NCI-H345 treated with DMSO at 0.1 percent for 48 hours (cell line): ENCODE results near the gene LMO7.

ENCODE experiments used
- DNase-seq: peaks from one replicate; lab custom pipeline; 2025; ENCODE audit not compliant: unreplicated experiment; lab: John Stamatoyannopoulos, UW

LMO7 gene

GRCh38 chr13:75635828-75636435, at the start of gene LMO7:
LMO7 (plus strand) TSS chr13:75636330; CDS start chr13:75636658, 328 bp downstream.
- DNase-seq, result peak; percentile 10

GRCh38 chr13:75587679-75588078, 48.5 kb upstream of the LMO7 start:
- DNase-seq, result peak; percentile 1

GRCh38 chr13:75596657-75597182, 39.4 kb upstream of the LMO7 start:
- DNase-seq, result no peak

DNA sequence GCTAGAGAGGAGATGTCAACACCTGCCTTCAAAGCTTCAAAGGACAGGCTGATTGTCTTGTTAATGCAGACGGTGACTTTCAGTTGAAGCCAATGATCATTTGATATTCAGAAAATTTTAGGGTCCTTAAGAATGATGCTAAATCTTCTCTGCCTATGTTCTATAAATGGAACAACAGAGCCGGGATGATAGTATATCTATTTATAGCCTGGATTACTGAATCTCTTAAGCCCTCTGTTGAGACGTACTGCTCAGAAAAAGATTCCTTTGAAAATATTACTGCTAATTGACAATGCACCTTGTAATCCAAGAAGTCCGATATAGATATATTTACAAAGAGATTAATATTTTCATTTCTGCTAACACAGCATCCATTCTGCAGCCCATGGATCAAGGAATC, 35.8 kb upstream of the LMO7 start:
- DNase-seq, result no peak

GRCh38 chr13:75603038-75603437, 33.1 kb upstream of the LMO7 start:
- no peak for DNase-seq

- DNase-seq, result no peak
Observed at GRCh38 chr13:75607447-75607846, 28.7 kb upstream of the LMO7 start.

GRCh38 chr13:75610466-75610865, 25.7 kb upstream of the LMO7 start:
- no peak for DNase-seq

- DNase-seq, result no peak
Observed at GRCh38 chr13:75612354-75612753, 23.8 kb upstream of the LMO7 start.

DNA sequence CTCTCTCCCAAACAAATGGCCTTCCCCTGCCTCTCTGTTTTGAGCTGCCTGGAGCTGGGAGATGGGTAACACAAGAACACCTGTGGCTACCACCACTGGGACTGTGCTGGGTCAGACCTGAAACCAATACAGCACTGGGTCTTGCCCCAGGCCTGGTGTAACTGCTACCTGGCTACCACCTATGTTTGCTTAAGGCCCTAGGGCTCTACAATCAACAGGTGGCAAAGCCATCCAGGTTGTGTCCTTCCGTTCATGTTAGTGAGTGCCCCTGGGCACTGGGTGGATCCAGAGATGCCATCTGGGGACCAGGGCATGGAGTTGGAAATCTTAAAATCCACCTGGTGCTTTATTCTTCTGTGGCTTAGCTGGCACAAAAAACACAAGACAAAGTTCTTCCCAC, 18.9 kb upstream of the LMO7 start:
- no peak for DNase-seq

DNA sequence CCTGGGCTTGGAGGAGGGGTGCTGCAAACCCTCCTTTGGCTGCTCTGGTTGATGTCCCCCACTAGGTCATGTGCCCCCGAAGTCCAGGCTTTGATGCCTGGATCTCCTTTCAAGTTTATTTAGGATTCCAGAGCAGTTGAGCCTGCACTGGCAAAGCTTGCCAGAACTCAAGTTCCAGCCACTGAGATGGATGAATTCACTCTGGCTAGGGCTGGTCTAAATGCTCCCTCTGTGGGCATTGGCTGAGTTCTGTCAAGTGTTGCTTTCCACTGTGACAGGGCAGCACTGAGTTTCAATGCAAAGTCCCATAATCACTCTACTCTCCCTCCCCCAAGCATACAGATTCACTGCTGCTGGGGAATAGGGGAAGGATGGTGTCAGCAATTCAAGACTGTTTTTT, 17.8 kb upstream of the LMO7 start:
- no peak for DNase-seq

DNA sequence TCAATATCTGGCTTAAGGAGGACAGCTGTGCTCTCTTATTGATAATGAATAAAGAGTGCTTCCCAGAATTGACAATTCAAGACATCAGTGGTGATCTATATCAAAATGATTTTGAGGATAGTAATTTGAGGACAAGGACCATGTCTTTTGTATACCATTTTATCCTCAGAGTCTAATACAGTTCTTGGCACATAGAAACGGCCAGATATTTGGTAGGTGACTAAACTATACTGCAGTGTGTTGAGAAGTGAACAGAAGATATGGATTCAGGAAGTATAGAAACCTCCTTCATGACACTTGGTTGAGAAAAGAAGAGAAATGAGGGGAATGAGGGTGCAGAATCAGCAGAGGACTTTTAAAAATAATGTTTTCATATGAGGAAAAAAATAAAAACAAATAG, 16.1 kb upstream of the LMO7 start:
- no peak for DNase-seq

GRCh38 chr13:75621147-75621546, 15.0 kb upstream of the LMO7 start:
- no peak for DNase-seq

- no peak for DNase-seq
Observed at GRCh38 chr13:75628801-75629200, 7.3 kb upstream of the LMO7 start.

DNA sequence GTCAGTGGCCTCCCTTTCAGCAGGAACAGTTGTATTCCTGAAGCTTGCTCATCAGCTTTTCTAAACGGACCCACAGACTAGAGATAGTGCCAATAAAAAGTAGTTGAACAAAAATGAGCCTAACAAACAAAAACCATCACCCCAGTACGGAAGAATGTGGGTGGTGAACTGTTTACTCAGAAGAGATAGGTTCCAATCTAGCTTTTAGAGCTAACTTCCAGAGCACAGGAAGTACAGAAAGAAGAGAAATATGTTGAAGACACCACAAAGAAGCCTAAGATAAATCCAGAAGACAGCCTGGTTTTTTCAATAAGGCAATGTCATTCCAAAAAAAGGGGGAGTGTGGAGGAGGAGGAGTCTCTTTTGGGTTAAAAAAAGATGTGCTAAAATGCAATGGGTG, 2.8 kb upstream of the LMO7 start:
- no peak for DNase-seq

DNA sequence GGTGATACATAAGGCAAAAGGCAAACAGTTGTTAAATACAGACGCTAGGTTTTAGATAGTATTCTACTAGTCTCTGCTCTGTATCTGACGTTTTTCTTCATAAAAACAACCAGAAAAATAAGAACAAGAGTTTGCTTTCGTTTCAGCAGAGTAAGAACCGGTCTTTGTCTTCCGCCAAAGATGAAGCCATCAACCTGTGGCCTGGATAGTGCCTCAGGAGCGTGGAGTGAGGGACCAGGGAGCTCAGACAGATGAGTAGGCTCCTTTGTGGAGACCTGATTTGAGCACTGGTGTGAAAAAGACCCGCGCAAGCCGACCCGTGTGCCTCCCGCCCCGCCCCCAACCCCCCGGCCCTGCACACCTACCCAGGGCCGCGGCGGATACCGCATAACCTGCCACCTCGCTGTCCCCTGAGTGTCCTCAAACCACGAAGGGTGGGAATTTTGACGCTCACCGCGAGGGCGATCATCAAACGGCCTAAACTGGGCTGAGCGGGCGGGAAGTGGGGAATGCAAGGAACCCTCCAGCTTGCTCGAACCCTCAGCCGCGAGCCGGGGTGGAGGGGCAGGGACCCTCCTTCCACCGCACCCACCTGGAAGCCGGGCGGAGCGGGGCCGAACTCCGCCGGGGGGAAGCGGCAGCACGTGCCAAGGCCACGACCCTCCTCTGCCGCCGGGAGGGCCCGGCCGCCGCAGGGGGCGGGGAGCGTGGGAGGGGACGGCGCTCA, 866 bp upstream of the LMO7 start:
- no peak for DNase-seq

GRCh38 chr13:75636436-75637180, 478 bp downstream of the LMO7 start:
- DNase-seq, result no peak

DNA sequence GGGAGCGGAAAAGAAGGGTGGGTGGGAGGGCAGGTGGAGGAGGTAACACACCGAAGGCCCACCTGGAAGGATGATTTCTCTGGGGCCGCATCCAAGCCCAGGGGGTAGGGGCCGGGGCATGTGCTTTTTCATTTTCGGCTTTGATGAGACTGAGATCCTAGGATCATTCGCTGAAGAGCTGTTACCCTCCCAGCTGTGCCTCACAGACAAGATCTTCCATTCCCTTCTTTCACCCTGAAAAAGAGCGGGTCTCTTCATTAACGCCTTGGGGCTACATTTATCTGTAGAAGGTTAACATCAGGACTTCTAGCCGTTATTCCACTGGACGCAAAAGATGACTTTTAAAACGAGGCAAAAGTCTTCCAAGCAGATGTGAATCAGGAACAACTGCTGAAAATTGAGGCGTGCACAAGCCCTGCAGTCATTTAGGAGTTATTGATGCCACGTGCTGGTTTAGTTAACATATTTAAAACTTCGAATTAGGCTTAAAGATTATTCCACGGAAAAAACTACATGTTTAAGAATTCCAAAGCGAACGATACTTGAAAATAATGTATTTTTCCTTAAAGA, 1.1 kb downstream of the LMO7 start:
- no peak for DNase-seq

GRCh38 chr13:75639454-75639853, 3.3 kb downstream of the LMO7 start:
- no peak for DNase-seq

- DNase-seq, result no peak
Observed at GRCh38 chr13:75641026-75641425, 4.9 kb downstream of the LMO7 start.

GRCh38 chr13:75643182-75643581, 7.1 kb downstream of the LMO7 start:
- DNase-seq, result no peak

GRCh38 chr13:75643693-75644092, 7.6 kb downstream of the LMO7 start:
- no peak for DNase-seq

DNA sequence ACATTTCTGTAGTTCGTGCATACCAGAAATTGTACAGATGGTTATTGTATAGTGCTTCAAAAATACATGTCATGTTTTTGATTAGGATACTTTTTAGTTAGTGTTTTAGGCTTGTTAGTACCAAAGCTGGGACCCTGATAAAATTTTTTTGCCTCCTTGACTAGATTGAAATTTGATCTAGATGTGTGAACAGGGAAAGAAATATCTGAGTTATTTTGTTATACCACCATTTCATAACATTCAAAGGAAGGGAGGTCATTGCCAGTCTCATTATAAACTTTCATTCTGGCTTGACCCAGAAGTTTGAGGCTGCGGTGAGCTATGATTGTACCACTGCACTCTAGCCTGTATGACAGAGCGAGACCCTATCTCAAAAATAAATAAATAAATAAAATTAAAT, 9.0 kb downstream of the LMO7 start:
- no peak for DNase-seq
